NCI-H1417 treated with DMSO at 0.1 percent for 48 hours (cell line): ENCODE results near the gene ARID4B.
"Not testable (repeated sequence)": the region's sequence is repeated elsewhere in the genome, so short reads cannot be mapped to it uniquely, and the experiment has no call there.

Source experiments
- DNase-seq: peaks from one replicate; lab custom pipeline; 2025; lab: John Stamatoyannopoulos, UW

The ARID4B gene

GRCh38 chr1:235328271-235329138 lies 526 bp upstream of the ARID4B start, which contains the start of gene GGPS1:
GGPS1 (plus strand) TSS chr1:235328570; CDS start chr1:235335265, 6,695 bp downstream.
- peak; percentile 100 for DNase-seq

- DNase-seq = no peak
These were observed 1.0 kb downstream of the ARID4B start for GRCh38 chr1:235326719-235327558.

GRCh38 chr1:235325854-235326253 lies 2.1 kb downstream of the ARID4B start:
- no peak for DNase-seq

GRCh38 chr1:235325139-235325538 lies 2.8 kb downstream of the ARID4B start:
- DNase-seq = no peak

- no peak for DNase-seq
These were observed 3.7 kb downstream of the ARID4B start for GRCh38 chr1:235324296-235324695.

GRCh38 chr1:235320521-235321179 lies 7.3 kb downstream of the ARID4B start:
- no peak for DNase-seq

GRCh38 chr1:235319255-235319654 lies 8.7 kb downstream of the ARID4B start:
- DNase-seq = no peak

GRCh38 chr1:235317168-235317567 lies 10.8 kb downstream of the ARID4B start:
- DNase-seq = no peak

- no peak for DNase-seq
These were observed 12.2 kb downstream of the ARID4B start for GRCh38 chr1:235315735-235316134.

GRCh38 chr1:235315173-235315572 lies 12.8 kb downstream of the ARID4B start:
- no peak for DNase-seq

GRCh38 chr1:235313931-235314678 lies 13.9 kb downstream of the ARID4B start:
- no peak for DNase-seq

GRCh38 chr1:235313262-235313661 lies 14.7 kb downstream of the ARID4B start:
- no peak for DNase-seq

GRCh38 chr1:235309206-235309605 lies 18.8 kb downstream of the ARID4B start:
- DNase-seq = not testable (repeated sequence)

GRCh38 chr1:235307158-235308124 lies 20.5 kb downstream of the ARID4B start:
- no peak for DNase-seq

- DNase-seq = no peak
These were observed 23.2 kb downstream of the ARID4B start for GRCh38 chr1:235304549-235305451.

GRCh38 chr1:235302143-235302542 lies 25.8 kb downstream of the ARID4B start:
- DNase-seq = no peak

GRCh38 chr1:235299169-235299858 lies 28.7 kb downstream of the ARID4B start:
- no peak for DNase-seq

- DNase-seq = no peak
These were observed 29.2 kb downstream of the ARID4B start for GRCh38 chr1:235298758-235299157.

- DNase-seq = no peak
These were observed 30.4 kb downstream of the ARID4B start for GRCh38 chr1:235297579-235297978.
